Activated CD8-positive, alpha-beta memory T cell treated with anti-CD3 and anti-CD28 coated beads, Interleukin-2, amount 50 U/mL, for 1 hour (primary cell): ENCODE data around the gene LRRC75B.
A peak's percentile ranks its signal among the peaks of the same experiment; 100 is the strongest.

Experiments
- DNase-seq: peaks from one replicate; pipeline ENCODE4 v3.0.0-alpha.2; 2020; ENCODE audit errors: extremely low read depth

The LRRC75B gene

DNA sequence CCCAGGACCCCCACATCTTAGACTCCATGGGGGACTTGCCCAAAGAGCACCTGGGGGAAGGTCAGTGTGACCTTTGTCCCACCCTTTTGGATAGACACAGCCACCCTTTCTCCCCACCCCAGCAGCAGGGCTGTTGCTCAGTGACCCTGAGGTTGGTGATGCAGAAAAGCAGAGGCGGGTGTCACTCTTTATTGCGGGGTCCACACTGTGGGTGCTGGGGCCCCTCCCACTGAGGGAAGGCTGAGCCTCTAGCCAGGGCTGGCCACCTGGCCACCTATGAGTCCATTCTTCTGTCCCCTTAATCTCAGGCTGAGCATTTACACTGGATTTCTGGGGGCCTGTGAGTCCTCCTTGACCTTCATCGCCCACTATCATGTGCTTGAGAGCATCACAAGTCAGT lies 7.4 kb downstream of the LRRC75B start:
- DNase-seq: no peak

GRCh38 chr22:24584871-24585411 lies 7.9 kb downstream of the LRRC75B start:
- DNase-seq: no peak

- no peak for DNase-seq
Observed at GRCh38 chr22:24584166-24584790, 8.6 kb downstream of the LRRC75B start.

GRCh38 chr22:24583221-24584165 lies 9.4 kb downstream of the LRRC75B start:
- DNase-seq: no peak

DNA sequence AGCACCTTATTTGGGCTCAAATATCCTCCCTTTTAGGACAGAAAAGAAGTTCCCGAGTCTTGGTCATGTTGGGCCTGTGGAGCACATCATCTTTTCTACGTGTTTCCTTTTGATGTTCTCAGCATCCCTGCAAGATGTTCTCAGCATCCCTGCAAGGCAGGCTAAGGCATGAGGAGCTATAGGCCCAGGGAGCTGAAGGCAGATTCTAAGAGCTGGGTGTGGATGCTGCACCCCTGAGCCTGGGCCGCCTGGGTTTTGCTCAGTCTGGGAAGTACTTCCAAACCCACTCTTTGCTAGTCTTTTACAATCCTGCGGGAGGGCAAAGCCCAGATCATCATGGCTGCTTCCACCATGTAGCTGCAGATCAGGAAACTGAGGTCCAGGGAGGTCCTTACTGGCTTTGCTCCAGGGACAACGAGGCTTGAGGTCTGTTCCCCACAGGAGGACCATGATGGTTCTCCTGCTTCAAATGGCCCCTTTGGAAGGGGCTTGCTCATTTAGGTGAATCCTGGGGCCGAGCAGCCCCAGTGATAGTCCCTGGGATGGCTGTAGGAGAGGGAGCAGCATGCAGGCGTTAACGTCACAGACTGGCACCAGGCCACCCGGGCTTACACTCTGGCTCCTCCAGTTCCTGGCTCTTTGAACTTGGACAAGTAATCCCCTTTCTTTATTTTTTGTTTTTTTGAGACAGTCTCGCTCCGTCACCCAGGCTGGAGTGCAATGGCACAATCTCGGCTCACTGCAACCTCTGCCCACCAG lies 10.6 kb downstream of the LRRC75B start:
- no peak for DNase-seq

- DNase-seq: no peak
Observed at GRCh38 chr22:24580276-24580675, 12.6 kb downstream of the LRRC75B start.

DNA sequence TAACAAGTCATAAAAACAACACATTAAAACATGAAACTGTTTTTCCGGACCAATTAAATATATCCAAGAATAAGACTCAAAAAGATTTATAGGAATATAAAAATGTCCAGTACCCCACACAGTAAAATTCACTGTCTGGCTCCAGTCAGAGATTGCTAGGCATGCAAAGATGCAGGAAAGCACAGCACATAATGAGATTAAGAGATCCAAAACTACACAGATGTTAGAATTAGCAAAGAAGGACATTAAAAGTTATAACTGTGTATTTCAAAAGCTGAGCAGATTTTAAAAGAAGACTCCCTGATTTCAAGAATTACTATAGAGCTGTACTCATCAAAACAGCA lies 13.6 kb downstream of the LRRC75B start:
- DNase-seq: no peak

- no peak for DNase-seq
Observed at GRCh38 chr22:24578355-24579257, 14.3 kb downstream of the LRRC75B start.

- no peak for DNase-seq
Observed at GRCh38 chr22:24576778-24577177, 16.1 kb downstream of the LRRC75B start.

GRCh38 chr22:24571266-24571665 lies 21.6 kb downstream of the LRRC75B start:
- no peak for DNase-seq

GRCh38 chr22:24567668-24568067 lies 25.2 kb downstream of the LRRC75B start:
- DNase-seq: no peak

DNA sequence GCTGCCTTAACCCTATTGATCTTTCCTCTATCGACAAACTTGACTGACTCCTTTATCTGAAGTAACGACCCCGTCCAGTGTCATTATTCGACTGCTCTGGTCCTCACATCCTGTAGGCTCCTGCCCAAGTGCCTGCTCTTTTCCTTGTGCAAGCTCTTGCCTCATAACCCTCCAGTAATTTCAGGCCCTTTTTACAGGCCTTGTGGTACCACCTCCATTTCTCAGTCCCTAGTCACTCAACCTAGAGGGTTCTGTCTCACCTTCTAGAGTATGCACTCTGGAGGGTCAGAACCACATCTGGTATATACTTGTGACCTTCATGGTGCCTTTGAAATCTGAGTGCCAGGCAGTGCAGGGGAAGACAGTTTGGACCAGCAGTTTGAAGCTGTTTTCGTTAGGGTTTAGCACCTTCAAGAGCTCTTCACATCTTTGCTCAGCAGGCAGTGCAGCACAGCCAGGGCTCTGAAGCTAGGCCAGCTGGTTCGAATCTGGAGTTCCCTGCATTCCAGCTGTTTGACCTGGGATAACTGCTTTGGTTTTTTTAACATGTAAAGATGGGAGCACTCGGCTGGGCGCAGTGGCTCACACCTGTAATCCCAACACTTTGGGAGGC lies 25.9 kb downstream of the LRRC75B start:
- DNase-seq: no peak

- no peak for DNase-seq
Observed at GRCh38 chr22:24565077-24565476, 27.8 kb downstream of the LRRC75B start.

DNA sequence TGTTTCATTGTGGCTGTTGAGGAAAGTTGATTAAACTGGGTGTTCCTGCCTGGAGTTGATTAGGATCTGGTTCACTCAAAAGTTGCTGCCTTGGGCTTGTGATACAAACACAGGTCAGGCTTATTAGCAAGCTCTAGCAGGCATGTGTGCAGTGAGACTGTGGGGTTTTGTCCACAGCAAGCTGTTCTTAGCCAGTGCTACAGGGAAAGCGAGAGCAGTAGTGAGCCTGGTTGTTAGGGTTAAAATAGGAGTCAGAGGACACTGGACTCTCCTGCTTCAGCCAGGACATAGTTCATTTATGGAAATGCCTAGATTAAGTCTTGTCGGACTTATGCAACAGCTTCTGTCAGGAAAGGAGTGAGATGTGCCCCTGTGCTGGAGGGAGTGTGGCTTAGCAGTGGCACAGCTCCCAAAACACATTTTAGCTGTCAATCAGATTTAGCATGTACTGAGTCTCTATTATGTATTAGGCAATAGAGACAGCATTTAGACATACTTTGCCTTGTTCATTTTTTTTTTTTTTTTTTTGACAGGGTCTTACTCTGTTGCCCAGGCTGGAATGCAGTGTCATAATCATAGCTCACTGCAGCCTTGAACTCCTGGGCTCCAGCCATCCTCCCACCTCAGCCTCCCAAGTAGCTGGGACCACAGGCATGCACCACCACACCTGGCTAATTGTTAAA lies 28.4 kb downstream of the LRRC75B start:
- DNase-seq: no peak

GRCh38 chr22:24563246-24563645 lies 29.6 kb downstream of the LRRC75B start:
- no peak for DNase-seq

GRCh38 chr22:24559471-24559870 lies 33.4 kb downstream of the LRRC75B start:
- no peak for DNase-seq

GRCh38 chr22:24555165-24556039 lies 37.5 kb downstream of the LRRC75B start, which contains the start of gene SNRPD3:
Gene SNRPD3 (plus strand): TSS chr22:24555999. CDS start chr22:24557675, 1,676 bp downstream.
- DNase-seq: peak; percentile 96

- no peak for DNase-seq
Observed at GRCh38 chr22:24554313-24555164, 38.3 kb downstream of the LRRC75B start, which contains the start of gene GUCD1. Gene GUCD1 (minus strand): TSS chr22:24555138. CDS start chr22:24554991, 147 bp downstream.
